CMK (cell line): Measurements from ENCODE around the gene MUSK.

Experiments
- DNase-seq: peaks from one replicate; pipeline ENCODE4 v3.0.0-alpha.2; 2010; ENCODE audit warnings: low read depth

Gene MUSK

DNA sequence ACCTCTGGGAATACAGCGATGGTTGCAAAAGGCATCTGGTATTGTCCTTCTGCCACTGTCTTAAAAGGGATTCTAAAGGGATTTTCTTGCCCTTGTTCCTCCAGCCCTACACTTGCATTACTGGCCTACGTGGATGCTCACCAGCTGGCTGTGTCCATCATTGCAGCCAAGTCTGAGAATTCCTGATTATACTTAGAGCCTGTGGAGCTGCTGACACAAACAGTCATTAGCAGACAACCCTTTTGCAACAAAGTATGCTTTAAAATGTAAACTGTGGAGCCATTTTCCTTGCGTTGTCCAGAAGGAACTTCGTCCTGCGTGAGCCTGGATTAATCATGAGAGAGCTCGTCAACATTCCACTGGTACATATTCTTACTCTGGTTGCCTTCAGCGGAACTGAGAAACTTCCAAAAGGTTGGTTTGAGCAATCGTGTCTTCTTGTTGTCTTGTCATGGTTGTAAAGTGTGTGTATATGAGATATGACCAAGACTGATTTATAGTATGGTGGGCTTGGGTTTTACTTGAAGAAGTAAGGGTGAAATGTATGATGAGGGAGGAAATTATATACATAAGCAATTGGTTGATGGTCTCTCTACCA, at the start of gene MUSK:
Gene MUSK (plus strand): TSS at position 222 of the 598 bp plus-strand sequence. CDS start 114 bp downstream, at position 336.
- no peak for DNase-seq

DNA sequence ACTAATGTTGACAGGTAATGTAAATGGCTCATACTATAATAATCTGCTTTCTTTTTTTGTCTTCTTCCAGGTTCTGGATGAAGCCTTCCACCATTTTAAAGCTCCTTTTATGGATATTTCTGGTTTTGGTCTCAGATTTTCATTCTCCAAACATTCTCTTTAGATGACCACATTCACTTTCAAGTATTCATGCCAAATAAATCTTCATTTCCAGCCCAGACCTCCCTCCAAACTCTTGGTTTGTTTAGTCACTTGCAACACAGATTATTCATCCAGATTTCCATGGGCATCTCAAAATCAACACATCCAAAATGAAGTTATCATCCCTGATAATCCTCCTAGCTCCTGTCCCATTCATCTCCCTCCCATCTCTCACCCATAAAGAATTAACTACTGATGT, 48.8 kb upstream of the MUSK start:
- no peak for DNase-seq

DNA sequence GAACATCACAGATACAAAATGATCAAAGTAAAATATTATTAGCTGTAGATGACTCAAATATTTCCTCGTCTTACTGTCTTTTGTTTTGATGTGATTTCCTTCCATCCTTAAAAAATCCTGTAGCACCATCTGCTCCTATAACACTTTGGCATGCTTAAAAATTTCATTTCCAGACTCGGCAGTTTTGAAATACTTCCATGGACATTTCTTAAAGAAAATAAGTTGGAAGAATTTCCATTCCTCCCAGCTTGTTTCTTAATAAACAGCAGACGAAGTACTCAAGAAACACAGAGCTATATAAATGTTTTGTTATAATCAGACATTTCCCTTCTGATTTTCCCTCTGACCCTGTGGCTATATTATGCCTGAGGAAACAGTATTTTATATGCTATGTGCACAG, 47.9 kb upstream of the MUSK start:
- no peak for DNase-seq

DNA sequence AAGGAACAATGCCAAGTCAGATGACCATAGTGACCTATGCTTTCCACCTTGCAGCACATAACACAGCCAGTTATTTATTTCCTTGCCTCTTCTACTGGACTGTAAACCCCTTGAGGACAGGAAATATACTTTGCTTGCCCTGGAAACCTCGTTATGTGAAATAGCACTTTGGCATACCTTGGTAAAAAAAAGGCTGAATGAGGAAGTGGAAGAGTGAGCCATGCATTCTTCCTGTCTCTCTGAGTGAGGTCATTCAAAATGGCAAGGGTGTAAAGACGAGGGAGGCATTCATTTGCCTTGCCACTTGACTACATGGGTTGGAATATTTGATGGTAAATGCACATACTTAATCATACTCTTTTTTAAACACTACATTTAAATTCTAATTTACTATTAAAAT, 46.2 kb upstream of the MUSK start:
- no peak for DNase-seq

DNA sequence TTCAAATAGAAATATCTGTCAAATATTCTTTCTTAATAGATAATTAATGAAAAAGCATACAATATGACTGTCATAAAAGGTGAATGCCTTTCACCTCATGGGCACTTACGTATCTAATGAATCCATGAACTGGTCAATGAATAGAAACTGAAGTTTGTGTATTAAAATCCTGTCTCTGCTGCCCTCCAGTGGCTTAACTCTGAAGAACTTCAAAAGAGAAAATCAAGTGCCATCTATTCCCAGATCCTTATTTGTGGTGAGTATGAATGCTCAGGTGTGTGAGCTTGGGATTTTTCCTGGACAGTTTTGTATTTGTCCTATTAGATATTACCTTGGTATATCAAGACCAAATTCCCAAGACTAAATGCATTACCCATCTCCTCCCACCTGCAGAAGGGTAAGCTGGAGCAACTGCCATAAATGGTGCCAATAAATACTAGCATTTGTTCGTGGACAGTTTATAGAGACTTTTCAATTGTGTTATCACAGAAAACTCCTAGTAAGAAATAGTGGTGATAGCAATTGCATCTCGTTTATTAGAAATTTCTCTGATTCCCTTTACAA, 45.0 kb upstream of the MUSK start:
- no peak for DNase-seq

DNA sequence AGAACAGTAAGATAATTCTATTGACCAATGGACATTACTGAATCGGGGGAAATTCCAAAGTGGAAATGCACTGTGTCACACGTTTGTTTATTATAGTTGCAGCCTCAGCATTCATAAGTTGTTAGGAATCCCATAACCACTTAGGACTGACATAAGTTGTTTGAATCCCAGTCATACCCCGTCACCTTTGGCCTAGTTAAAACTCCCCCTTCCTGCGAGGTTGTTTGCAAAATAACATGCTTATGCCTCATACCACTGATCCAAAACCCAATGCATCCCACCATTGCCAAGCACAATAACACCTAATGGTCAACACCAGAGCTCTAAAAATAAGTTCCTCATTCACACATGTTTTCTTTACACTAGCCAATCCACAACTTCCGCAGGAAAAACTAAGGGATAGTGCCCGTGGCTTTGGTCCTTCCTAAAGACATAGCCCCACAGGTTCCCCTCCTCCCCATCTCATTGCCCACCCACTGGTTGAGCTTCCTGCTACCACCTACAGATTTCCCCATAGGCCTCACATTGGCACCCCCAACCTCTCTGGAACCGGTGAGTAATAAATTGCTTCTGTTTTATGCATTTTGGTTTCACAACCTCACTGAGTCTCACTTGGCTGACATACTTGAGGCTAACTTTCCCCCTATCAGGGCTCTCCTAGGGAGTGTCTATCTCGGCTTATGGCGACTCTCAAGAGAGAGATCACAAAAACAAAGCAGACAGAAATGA, 42.3 kb upstream of the MUSK start:
- DNase-seq, result no peak

DNA sequence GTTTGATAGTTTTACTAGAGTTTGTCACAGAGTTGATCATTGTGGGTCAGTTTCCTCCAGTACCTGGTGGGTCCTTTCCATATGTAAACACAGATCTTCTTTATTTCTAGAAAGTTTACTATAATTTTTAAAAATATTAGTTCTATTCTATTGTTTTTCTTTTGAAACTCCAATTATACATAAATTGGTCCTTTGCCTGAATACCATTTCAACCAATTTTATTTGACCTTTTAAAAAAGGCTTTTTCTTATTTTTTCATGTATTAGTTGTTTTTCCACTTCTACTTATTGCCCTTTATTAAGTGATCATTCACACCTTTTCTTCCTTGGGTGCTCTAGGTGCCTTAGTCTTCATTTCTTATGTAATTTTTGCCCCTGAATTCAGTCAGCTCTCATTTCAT, 33.0 kb upstream of the MUSK start:
- no peak for DNase-seq

DNA sequence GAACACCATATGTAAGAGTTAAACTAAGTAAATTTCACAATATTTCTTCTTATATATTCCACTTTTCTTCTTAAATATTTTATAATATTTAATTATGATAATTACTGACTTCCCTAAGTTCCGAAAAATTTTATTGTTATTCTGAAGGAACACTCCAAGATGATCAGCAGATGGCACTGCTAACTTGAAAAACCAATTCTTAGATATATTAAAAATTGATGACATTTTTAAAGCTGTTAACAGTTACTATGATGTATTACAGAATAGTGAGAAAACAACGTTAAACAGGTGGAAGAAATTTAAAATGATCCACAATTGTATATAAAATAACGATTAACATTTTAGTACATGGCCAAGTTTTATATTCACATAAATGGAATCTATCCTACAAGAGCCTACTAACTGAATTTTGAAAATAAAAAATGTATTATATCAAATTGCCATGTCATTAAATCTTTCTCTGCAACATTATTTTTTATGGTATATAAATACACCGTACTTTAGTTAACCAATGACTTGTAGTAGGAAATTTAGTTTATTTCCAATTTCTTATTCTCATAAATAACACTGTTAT, 30.1 kb upstream of the MUSK start:
- no peak for DNase-seq

DNA sequence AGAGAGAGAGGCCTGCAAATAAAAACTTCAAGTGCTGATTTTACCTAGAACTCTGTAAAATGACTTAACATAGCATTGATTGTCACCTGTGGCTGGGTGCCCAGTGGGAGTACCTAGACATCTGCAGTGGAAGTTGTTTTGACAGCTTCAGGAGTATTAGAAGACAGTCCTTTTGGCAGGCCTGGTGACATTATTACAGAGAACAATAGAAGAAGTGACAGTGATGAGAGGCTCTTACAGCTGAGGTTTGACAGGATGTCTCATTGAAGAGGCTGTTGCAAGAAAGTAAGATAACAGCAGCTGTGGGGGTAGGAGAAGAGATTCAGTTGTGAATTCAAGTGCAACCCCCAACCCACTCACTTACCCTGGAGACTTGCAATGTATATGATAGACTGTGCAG, 27.9 kb upstream of the MUSK start:
- DNase-seq, result no peak

DNA sequence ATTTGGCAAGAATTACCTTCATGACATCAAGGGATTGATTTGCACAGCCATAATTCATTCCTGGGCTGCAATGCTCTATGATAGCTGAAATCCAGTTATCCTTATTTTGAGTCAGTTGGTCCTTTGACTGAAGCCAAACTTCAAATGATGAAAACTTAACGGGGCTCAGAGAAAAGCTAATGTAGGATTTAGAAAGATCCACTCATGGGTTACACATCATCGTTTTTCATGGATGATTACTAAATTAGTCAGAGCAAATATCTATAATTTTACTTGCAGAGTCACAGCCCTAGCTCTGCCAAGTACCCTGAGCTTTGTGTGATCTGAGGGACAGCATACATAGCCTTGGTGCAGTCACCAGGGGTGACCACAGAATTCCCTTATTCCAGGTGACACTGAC, 27.3 kb upstream of the MUSK start:
- DNase-seq, result no peak

DNA sequence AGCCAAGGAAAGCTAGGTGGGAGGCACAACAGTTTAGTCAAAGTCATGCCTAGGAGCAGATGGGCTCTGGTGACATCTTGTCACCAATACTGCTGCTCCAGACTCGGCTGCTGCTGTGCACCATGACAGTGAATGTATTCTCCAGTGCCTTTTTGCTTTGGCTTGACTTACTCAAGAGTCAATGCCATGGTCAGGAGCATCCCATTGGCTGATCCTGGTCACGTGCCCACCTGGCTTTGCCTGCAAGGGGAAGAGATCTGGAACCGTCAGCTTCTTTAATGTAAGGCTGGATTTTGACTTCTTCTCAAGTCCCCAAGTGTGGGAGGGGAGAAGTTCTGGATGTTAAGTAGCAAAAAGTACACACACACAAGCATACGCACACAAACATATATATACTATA, 19.9 kb upstream of the MUSK start:
- DNase-seq, result no peak

DNA sequence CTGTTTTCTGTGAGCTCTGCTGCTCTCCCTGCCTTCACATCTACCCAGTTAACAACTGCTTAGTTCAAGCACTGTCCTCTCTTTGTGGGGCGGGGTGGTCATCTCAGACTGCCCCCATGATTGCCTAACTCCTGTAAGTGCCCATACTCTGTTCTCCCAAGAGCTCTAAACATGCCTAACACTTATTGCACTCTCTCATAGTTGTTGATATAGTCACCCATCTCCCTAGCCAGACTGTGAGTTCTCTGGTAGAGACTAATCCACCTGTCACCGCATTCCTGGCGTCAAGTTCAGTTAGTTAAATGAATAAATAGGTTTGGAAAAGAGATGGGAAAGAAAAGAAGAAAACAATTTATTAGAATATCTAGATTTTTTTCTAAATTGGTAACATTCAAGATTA, 18.3 kb upstream of the MUSK start:
- no peak for DNase-seq

DNA sequence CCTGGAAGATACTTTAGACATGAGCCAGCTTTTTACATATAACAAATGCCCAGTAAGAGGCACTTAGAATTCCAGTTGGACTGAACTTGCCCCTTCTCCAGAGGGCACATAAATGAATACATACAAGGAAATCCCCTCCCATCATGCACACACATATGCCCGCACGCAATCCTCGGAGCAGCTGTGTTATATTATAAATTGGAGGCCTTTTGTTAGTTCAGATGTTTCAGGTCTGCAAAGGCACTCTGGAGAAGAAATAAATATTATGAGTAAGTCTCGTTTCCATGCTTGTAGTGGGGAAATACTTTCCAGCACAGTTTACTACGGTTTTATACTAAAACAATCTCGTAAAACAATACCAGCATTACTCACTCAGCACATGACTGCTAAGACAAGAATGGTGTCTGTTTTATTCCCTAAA, 17.6 kb upstream of the MUSK start:
- DNase-seq, result no peak

DNA sequence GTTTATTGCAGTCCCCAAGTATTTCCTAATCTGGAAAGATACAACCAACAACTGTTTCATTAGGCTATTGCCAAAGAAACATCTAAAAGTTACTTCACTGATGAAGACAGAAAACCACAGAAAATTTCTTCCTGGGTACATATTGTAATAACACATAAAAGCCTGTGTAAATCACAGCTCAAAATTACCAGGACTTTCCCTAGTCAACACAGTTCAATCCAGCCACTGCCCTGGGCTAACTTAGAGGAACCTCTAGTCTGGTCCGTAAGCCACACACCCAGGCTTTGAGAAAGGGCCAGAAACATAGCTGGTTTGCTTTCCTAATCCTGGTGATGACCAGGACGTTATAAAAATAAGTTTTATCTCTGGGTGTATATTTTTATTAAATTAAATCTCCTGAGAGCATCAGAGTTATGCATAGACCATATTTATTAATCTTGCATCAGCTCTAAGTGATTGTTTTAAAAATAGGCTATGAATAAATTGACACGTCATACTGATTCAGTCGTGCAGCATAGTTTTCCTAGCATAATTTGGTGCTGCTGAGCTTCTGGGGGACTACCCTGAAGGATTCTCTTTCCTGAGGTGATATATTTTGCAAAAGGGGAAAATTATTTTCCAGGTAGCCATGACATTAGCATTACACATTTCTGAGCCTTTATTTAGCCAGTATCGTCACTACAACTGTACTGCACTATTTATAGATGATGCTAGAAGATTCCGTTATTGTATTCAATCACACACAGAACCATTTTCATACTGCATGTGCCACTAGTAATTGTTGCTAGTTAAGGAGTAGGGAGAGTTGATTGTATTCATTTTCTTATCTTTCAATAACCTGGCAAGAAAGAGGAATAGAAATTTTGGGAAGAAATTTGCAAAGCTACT, 12.6 kb upstream of the MUSK start:
- no peak for DNase-seq

DNA sequence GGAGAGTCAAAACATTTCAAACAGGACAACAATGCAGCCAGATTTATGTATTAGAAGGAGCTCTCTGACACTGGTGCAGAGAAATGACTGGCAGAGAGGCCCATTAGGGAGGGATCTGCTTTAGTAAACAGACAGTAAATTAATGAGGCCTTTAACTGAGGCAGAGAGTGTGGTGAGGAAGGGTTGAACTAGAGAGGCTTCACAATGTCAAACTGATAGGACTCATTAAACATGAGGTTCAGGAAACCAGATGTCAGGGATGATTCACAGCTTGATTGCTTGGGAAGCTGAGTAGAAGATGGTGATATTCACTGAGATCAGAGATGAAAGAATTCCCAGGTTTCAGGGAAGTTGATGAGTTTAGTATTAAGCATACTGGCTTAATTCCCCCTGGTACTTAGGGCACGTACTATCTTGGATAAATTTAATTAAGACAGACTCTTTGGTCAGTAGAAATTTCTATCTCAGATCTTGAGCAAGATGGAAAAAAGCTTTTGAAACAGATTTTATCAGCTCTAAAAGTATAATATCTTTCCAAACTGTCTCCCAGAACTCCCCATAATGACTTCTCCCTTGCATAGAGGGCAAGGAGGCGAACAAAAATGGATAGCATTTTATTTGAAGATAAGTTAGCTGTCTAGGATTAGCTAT, 8.6 kb upstream of the MUSK start:
- no peak for DNase-seq

DNA sequence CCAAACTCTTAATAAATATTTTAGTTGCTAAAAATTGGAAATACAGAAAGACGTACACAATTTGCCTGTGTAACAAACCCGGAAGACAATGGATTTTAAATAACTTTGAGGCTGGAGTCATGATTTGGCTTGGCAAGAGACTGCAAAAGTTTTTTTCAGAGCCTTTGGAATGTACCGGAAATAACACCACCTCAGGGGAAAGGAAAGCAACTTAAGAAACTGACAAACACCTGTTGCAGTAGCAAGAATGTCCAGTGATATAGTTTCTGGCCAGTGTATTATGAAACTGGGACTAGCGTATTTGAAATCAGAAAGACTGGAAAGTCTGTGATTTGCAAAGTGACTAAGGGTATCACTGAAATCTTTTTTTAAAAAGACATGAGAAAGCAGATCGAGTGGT, 842 bp downstream of the MUSK start:
- DNase-seq, result no peak

DNA sequence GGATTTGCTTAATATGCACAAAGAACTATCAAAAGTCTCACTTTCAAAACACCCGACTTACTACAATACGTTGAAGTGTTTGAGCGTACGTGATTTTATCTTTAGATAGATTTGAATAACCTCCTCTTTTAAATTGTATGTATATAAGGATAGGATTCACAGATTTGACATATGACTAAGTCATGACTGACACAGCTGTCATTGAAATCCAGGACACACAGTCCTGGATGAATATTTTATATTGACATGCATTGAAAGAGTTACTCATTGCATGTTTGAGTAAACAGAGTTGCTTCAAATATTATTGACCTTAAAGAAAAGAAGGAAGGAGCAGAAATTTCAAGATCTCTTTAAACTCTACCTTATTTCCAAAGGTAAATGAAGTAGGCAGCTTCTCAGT, 3.3 kb downstream of the MUSK start:
- DNase-seq, result no peak

DNA sequence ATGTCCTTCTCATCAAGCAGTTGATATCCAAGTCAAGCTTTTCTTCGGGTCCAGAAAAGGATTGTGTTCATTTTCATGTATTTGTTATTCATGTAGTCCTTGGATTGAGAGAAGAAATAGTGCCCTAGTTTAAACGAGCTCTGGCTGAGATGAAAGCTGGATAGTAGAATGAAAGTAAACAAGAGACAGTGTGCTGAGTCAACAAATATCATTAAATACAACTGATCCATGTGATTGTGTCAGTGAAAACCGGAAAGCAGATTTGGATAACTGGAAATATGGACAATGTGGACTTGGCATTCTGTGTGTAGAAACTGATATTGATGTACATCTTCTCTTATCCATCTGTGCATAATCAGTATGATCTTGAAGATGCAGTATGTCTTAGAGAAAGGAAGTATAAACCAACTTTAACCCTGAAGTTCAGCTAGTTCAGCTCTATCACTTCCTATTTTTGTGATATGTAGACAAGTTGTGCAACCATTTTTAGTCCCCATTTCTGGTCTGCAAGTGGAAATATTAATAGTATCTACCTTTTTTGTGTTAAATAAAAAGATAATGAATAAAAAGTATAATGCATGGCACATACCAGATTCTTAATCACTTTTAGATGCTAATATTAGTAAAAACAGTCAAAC, 4.4 kb downstream of the MUSK start:
- no peak for DNase-seq

DNA sequence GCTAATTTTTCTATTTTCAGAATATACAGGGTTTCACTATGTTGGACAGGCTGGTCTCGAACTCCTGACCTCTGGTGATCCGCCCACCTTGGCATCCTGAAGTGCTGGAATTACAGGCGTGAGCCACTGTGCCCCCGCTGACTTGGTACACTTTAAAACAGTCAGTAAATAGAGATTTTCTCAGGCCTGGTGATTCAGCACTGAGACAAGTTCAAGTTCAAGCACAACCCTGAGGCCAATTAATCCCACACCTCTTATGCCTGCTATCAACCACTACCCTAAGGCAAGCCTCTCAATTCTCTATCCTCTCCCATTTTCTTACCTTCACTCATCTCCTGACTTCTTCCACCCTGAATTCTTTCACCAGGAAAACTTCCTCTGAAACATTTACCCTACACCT, 18.9 kb downstream of the MUSK start:
- no peak for DNase-seq

DNA sequence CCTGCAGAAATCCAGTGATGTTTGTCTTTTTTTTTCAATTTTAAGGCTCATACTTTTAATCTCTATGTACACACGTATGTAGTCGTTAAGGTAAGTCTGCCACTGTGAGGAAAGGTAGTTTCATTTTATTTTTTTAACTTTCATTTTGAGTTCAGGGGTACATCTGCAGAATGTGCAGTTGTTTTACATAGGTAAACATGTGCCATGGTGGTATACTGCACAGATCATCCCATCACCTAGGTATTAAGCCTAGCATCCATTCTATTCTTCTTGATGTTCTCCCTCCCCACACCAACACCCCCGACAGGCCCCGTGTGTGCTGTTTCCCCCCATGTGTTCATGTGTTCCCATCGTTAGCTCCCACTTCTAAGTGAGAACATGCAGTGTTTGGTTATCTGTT, 19.7 kb downstream of the MUSK start:
- no peak for DNase-seq

DNA sequence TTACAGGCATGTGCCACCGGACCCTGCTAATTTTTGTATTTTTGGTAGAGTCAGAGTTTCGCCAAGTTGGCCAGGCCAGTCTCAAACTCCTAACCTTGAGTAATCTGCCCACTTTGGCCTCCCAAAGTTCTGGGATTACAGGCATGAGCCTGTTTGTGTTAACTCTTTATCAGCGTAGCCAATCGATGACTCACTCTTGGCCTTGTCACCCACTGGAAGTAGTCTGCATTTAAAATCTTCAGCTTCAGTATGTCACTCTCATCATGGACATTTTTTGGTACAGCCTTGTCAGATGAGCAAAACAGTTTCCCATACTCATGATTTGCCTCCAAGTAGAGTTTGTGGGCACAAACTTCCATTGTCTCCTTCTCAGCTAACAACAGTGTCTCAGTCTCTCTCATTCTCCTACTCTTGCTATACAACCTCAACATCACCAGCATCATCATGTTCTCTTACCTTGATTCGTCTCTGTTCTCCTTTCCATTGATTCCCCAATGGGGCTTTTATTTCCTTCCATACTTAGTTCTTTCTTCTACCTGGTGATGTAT, 22.5 kb downstream of the MUSK start:
- no peak for DNase-seq
